ENCODE results near the gene TP63.

GRCh38 chr3:189900578-189900977 lies 269.4 kb downstream of the TP63 start:
- TF ChIP-seq, protein P1, sequence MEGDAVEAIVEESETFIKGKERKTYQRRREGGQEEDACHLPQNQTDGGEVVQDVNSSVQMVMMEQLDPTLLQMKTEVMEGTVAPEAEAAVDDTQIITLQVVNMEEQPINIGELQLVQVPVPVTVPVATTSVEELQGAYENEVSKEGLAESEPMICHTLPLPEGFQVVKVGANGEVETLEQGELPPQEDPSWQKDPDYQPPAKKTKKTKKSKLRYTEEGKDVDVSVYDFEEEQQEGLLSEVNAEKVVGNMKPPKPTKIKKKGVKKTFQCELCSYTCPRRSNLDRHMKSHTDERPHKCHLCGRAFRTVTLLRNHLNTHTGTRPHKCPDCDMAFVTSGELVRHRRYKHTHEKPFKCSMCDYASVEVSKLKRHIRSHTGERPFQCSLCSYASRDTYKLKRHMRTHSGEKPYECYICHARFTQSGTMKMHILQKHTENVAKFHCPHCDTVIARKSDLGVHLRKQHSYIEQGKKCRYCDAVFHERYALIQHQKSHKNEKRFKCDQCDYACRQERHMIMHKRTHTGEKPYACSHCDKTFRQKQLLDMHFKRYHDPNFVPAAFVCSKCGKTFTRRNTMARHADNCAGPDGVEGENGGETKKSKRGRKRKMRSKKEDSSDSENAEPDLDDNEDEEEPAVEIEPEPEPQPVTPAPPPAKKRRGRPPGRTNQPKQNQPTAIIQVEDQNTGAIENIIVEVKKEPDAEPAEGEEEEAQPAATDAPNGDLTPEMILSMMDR (IDR thresholded peaks at IDR 0.05): no peak
- TF ChIP-seq POLR2A (IDR thresholded peaks at IDR 0.05) (no peak), POLR2AphosphoS5 (IDR thresholded peaks at IDR 0.05) (no peak), EP300 (IDR thresholded peaks at IDR 0.05; ENCODE audit: low read depth) (no peak)
